Endothelial cell of umbilical vein (primary cell): ENCODE data around the gene ODAM. TPM values are rescaled to one million over a fixed set of nuclear protein-coding genes. Genes with fewer than 3 reads are reported as not detected.

Experiments
- BruUV-seq: library from RNA; stranded (reverse); fragments of 400-500 nt; replicated peaks from 2 replicates; lab custom pipeline; 2021; lab: Mats Ljungman, UMichigan
- CTCF ChIA-PET: fragments of 300-600, 350-600 bp; sonication (Branson Sonifier 250); formaldehyde crosslinking; loops from one replicate; lab custom pipeline; 2021; ENCODE audit warnings: antibody characterized with exemption, inconsistent platforms; lab: Charles Lee
- POLR2A ChIA-PET: fragments of 300-600, 350-600 bp; sonication (Branson Sonifier 250); formaldehyde crosslinking; loops from one replicate; lab custom pipeline; 2021; ENCODE audit warnings: antibody characterized with exemption, inconsistent platforms; lab: Charles Lee
- DNase-seq: peaks from one replicate; pipeline ENCODE4 v3.0.0-alpha.2; 2011; ENCODE audit warnings: low read depth, low spot score
- FAIRE-seq: peaks from 2 replicates; lab custom pipeline; 2011; peaks lifted over from hg19 to GRCh38; lab: Jason Lieb, UNC
- H2AFZ ChIP-seq: 2 replicates; pipeline ENCODE4 v1.6.0; 2012; ENCODE audit warnings: low read depth, low read length, control low read depth, inconsistent platforms
- H3K27ac ChIP-seq: 2 replicates; pipeline ENCODE4 v1.5.1; 2011; ENCODE audit warnings: low read depth, mild to moderate bottlenecking, control low read depth, low read length, moderate library complexity; ENCODE audit not compliant: insufficient read depth
- H3K27me3 ChIP-seq, 2 experiments: 2 replicates each; pipeline versions ENCODE4 v1.6.0 to v1.6.1; 2011; ENCODE audit warnings: low read length in 2 of 2, mixed read lengths in 1 of 2; ENCODE audit not compliant: control insufficient read depth in 2 of 2, insufficient read depth in 2 of 2
- H3K36me3 ChIP-seq, 2 experiments: 2 replicates in 1 of 2; 3 replicates in 1 of 2; pipeline ENCODE4 v1.5.1; 2011; ENCODE audit warnings: low read length in 2 of 2, mild to moderate bottlenecking in 1 of 2, moderate library complexity in 1 of 2; ENCODE audit not compliant: control insufficient read depth in 2 of 2, insufficient read depth in 2 of 2; ENCODE audit errors: extremely low read depth in 1 of 2
- H3K4me1 ChIP-seq: 3 replicates; pipeline ENCODE4 v1.5.1; 2011; ENCODE audit warnings: mild to moderate bottlenecking, low read length; ENCODE audit not compliant: control insufficient read depth, insufficient read depth; ENCODE audit errors: extremely low read depth
- H3K4me2 ChIP-seq: 2 replicates; pipeline ENCODE4 v1.6.1; 2011; ENCODE audit warnings: low read length, control low read depth, mixed read lengths; ENCODE audit not compliant: insufficient read depth
- H3K4me3 ChIP-seq, 3 experiments: fragments of 200-600 bp in 1 of 3; sonication (generic), shearing (Covaris generic) in 1 of 3; replicated peaks in 1 of 3; 2 replicates each; pipeline ENCODE4 v1.5.1; 2011 to 2016; ENCODE audit warnings: control low read depth in 3 of 3, low read length in 3 of 3, mild to moderate bottlenecking in 2 of 3, inconsistent platforms in 1 of 3, low read depth in 1 of 3, moderate library complexity in 1 of 3; ENCODE audit not compliant: insufficient read depth in 1 of 3
- H3K79me2 ChIP-seq: 2 replicates; pipeline ENCODE4 v1.6.0; 2012; ENCODE audit warnings: low read length, inconsistent platforms; ENCODE audit not compliant: control insufficient read depth, insufficient read depth
- H3K9ac ChIP-seq: replicated peaks from 2 replicates; pipeline ENCODE3; 2011; ENCODE audit warnings: low read length, control low read depth; ENCODE audit not compliant: insufficient read depth; ENCODE audit errors: extremely low read depth
- H3K9me1 ChIP-seq: replicated peaks from 3 replicates; pipeline ENCODE4 v1.6.0; 2011; ENCODE audit warnings: mild to moderate bottlenecking, low read length; ENCODE audit not compliant: control insufficient read depth, insufficient read depth; ENCODE audit errors: extremely low read depth
- H3K9me3 ChIP-seq: replicated peaks from 2 replicates; pipeline ENCODE4 v1.5.1; 2012; ENCODE audit warnings: low read length, inconsistent platforms; ENCODE audit not compliant: control insufficient read depth, insufficient read depth
- H4K20me1 ChIP-seq: replicated peaks from 2 replicates; pipeline ENCODE3; 2011; ENCODE audit warnings: mild to moderate bottlenecking, low read length; ENCODE audit not compliant: control insufficient read depth, insufficient read depth; ENCODE audit errors: extremely low read depth
- EZH2 ChIP-seq: IDR thresholded peaks from 2 replicates; pipeline ENCODE4 v1.6.1; 2012; ENCODE audit warnings: borderline replicate concordance, low read depth, mild to moderate bottlenecking, moderate library complexity, low read length, inconsistent platforms; ENCODE audit not compliant: severe bottlenecking
- JUN ChIP-seq: IDR thresholded peaks from 2 replicates; pipeline ENCODE4 v1.6.1; 2011; ENCODE audit warnings: borderline replicate concordance, low read depth; ENCODE audit not compliant: insufficient read length, insufficient read depth
- POLR2A ChIP-seq: IDR thresholded peaks from 2 replicates; pipeline ENCODE4 v1.6.1; 2012; ENCODE audit warnings: low read depth, mild to moderate bottlenecking, control low read depth, low read length
- dilution Hi-C: fragments of 300-500 bp; cut with MboI; formaldehyde crosslinking; loops from one replicate; pipeline ENCODE4 v1.15.0; 2019; ENCODE audit warnings: low sequenced_read_pairs; ENCODE audit not compliant: extremely low pct_ligation_motif_present
- intact Hi-C: fragments of 100-400 bp; cut with micrococcal nuclease; formaldehyde crosslinking; loops from one replicate; pipeline ENCODE4 v1.10.0; 2022
- polyA plus RNA-seq, 4 experiments: library from polyadenylated mRNA; depleted of rRNA in 3 of 4; stranded (reverse) in 3 of 4; unstranded in 1 of 4; fragments of >200 nt; gene quantifications; 2 replicates each; pipeline versions ENCODE4 v1.2.1 to v1.2.3, GENCODE V29; 2011 to 2012; ENCODE audit warnings: missing spikeins in 1 of 4
- total RNA-seq: library from RNA; stranded (reverse); gene quantifications from 2 replicates; pipeline ENCODE4 v1.2.3, GENCODE V29; 2021
- TF ChIP-seq, protein P1 (sequence below): IDR thresholded peaks from 2 replicates; pipeline ENCODE4 v1.6.1; 2011; ENCODE audit not compliant: insufficient read depth, insufficient read length

Gene ODAM
- total and polyA plus RNA-seq, 2 donors (not counting 3 experiments of a cell fraction or from before 2014, with no cell fraction given) = not detected

DNA sequence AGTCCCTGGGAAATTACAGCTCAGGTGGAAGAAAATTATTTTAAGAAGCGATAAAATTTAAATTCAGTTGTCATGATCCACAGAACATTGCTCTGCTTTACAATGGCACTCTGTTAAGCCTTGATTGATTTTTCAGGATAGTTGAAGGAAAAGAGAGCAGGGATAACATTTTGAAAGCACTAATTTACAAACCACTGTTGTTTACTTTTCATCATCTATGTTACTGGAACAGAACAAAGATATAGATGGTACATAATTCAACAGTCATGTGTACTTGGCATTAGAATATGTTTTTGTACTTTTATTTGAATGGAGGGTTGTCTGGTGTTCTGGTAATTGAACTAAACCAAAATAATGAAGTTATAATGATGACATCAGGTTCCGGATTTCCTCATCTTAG lies 2.6 kb upstream of the ODAM start:
- no peak overlapping the region for H3K27ac ChIP-seq
- H3K4me2 ChIP-seq = no peak overlapping the region
- ChIA-PET POLR2A (no interaction called here), CTCF (interaction anchor here (1.8 kb wide), 1 partner anchor 9 kb away, joined by 10 read pairs; no protein-coding TSS in a partner anchor)
- no peaks in the 10 kb centered on the region for H3K9me3 ChIP-seq
- H3K79me2 ChIP-seq = no peaks in the 10 kb centered on the region
- H4K20me1 ChIP-seq = no peaks in the 10 kb centered on the region
- H2AFZ ChIP-seq = no peak overlapping the region
- H3K9me1 ChIP-seq = no peaks in the 10 kb centered on the region
- intact Hi-C loops = no loop called here
- no peak for DNase-seq
- no peak overlapping the region for H3K9ac ChIP-seq
- TF ChIP-seq JUN (no peak), EZH2 (no peak)
- TF ChIP-seq, protein P1, sequence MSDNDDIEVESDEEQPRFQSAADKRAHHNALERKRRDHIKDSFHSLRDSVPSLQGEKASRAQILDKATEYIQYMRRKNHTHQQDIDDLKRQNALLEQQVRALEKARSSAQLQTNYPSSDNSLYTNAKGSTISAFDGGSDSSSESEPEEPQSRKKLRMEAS = no peak
- H3K4me1 ChIP-seq = no peaks in the 10 kb centered on the region
- H3K4me3 ChIP-seq = no peak overlapping the region
- BruUV-seq = no TSS peak
- H3K36me3 ChIP-seq = no peaks in the 10 kb centered on the region
- H3K27me3 ChIP-seq = peaks cover 0 to 1% of the 10 kb centered on the region in 2 experiments
- FAIRE-seq = no peak
- dilution Hi-C loops = no loop called here

DNA sequence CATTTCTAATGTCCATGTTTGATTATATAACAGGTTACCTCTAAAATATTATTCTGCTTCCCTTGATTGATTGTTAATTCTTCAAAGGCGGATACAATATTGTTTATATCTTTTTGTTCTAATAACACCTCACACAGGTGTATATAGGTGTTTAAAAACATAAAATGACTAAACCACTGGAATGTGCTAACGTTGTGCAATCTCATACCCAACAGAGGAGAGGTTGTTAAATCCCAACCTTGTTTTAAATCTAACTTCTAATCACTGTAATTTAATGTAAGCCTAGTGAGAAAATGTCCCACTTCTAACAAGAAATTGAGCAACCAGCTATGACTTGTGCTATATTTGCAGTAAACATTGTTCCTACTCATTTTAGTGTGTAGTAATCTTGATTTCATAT lies 1.3 kb downstream of the ODAM start:
- intact Hi-C loops = no loop called here
- CTCF ChIA-PET = interaction anchor here (3.6 kb wide), 1 partner anchor 12 kb away, joined by 36 read pairs; no protein-coding TSS in a partner anchor
- H3K27ac ChIP-seq = no peak overlapping the region

More for the DNA sequence above, 1.3 kb downstream of the ODAM start:
- Histone ChIP-seq H3K4me2 (no peak overlapping the region), H3K27me3 (peaks cover 0 to 1% of the 10 kb centered on the region in 2 experiments), H3K36me3 (no peaks in the 10 kb centered on the region), H2AFZ (no peak overlapping the region), H3K4me1 (no peaks in the 10 kb centered on the region), H3K4me3 (no peak overlapping the region), H3K9me3 (no peaks in the 10 kb centered on the region), H3K79me2 (no peaks in the 10 kb centered on the region), H3K9me1 (no peaks in the 10 kb centered on the region), H4K20me1 (no peaks in the 10 kb centered on the region), H3K9ac (no peak overlapping the region)
- DNase-seq (no peak), FAIRE-seq (no peak)
- no TSS peak for BruUV-seq
- TF ChIP-seq POLR2A = no peak
- dilution Hi-C loops = no loop called here
- POLR2A ChIA-PET = no interaction called here
